HepG2 (cell line): ENCODE measurements around the gene RASGRP4. TPM values are rescaled to one million over a fixed set of nuclear protein-coding genes. Genes with fewer than 3 reads are reported as not detected.
A peak's percentile ranks its signal among the peaks of the same experiment; 100 is the strongest.

Experiments
- DNMT3B ChIP-seq: conservative IDR thresholded peaks from 2 replicates; pipeline ENCODE4 v1.6.1; 2016; ENCODE audit warnings: missing biosample characterization, control low read depth
- FOSL1 ChIP-seq: sonication (generic); formaldehyde crosslinking; IDR thresholded peaks from 2 replicates; pipeline ENCODE4 v1.9.0; 2021; ENCODE audit warnings: missing genetic modification reagents, borderline replicate concordance
- HDAC2 ChIP-seq: sonication (generic); formaldehyde crosslinking; IDR thresholded peaks from 2 replicates; pipeline ENCODE4 v1.4.0; 2020; ENCODE audit warnings: missing genetic modification reagents
- MXI1 ChIP-seq: IDR thresholded peaks from 3 replicates; pipeline ENCODE4 v1.6.1; 2012; ENCODE audit warnings: low read depth, low read length, inconsistent platforms, borderline replicate concordance
- NFE2 ChIP-seq: sonication (generic); formaldehyde crosslinking; IDR thresholded peaks from 2 replicates; pipeline ENCODE4 v1.4.0; 2020; ENCODE audit warnings: missing genetic modification reagents
- RAD51 ChIP-seq: fragments of 450-650 bp; IDR thresholded peaks from 2 replicates; pipeline ENCODE4 v1.6.1; 2016; ENCODE audit warnings: borderline replicate concordance
- RBM39 ChIP-seq: fragments of 200-400 bp; formaldehyde crosslinking; IDR thresholded peaks from one replicate; pipeline ENCODE4 v1.6.1; 2018; ENCODE audit warnings: antibody characterized with exemption, mild to moderate bottlenecking, low read depth, low read length; ENCODE audit not compliant: poor library complexity, severe bottlenecking
- RXRB ChIP-seq: IDR thresholded peaks from 2 replicates; pipeline ENCODE4 v1.6.1; 2016; ENCODE audit warnings: borderline replicate concordance, missing genetic modification reagents, missing compliant biosample characterization
- ZBTB1 ChIP-seq: sonication (generic); formaldehyde crosslinking; IDR thresholded peaks from 2 replicates; pipeline ENCODE4 v1.4.0; 2020; ENCODE audit warnings: missing genetic modification reagents, borderline replicate concordance
- ZMYM2 ChIP-seq: sonication (generic); formaldehyde crosslinking; IDR thresholded peaks from 2 replicates; pipeline ENCODE4 v1.8.0; 2022; ENCODE audit warnings: mild to moderate bottlenecking, missing genetic modification reagents
- ZNF264 ChIP-seq: sonication (generic); formaldehyde crosslinking; IDR thresholded peaks from 2 replicates; pipeline ENCODE4 v1.4.0; 2020; ENCODE audit warnings: missing genetic modification reagents
- ZNF329 ChIP-seq: sonication (generic); formaldehyde crosslinking; IDR thresholded peaks from 2 replicates; pipeline ENCODE4 v1.9.0; 2021; ENCODE audit warnings: low read depth, mild to moderate bottlenecking, missing genetic modification reagents
- ZNF441 ChIP-seq: sonication (generic); formaldehyde crosslinking; IDR thresholded peaks from 2 replicates; pipeline ENCODE4 v1.7.0; 2021; ENCODE audit warnings: missing genetic modification reagents, borderline replicate concordance
- ZNF710 ChIP-seq: sonication (generic); formaldehyde crosslinking; IDR thresholded peaks from 2 replicates; pipeline ENCODE4 v1.5.0; 2020; ENCODE audit warnings: mild to moderate bottlenecking, missing genetic modification reagents, borderline replicate concordance
- ZSCAN25 ChIP-seq: sonication (generic); formaldehyde crosslinking; IDR thresholded peaks from 2 replicates; pipeline ENCODE4 v1.8.0; 2022; ENCODE audit warnings: mild to moderate bottlenecking, missing genetic modification reagents
- polyA plus RNA-seq, 8 experiments: library from polyadenylated mRNA; depleted of rRNA in 3 of 8; stranded (reverse) in 7 of 8; unstranded in 1 of 8; fragments of >200 nt; fragmentation: Illumina TruSeq in 4 of 8; extraction: Trizol in 4 of 8; gene quantifications; 2 replicates each; pipeline versions ENCODE4 v1.2.1 to v1.2.3, GENCODE V29; 2011 to 2016; ENCODE audit warnings: low read depth in 4 of 8, missing spikeins in 1 of 8, mixed read lengths in 1 of 8; ENCODE audit not compliant: insufficient read depth in 1 of 8
- total RNA-seq, 5 experiments: library from RNA; depleted of rRNA; stranded (reverse); fragments of >200 nt; fragmentation: Illumina TruSeq; extraction: Trizol; gene quantifications; 2 replicates each; pipeline ENCODE4 v1.2.3, GENCODE V29; 2016; ENCODE audit warnings: low read depth in 1 of 5
- TF ChIP-seq, protein P1 (sequence below): sonication (generic); formaldehyde crosslinking; IDR thresholded peaks from 2 replicates; pipeline ENCODE4 v1.5.1; 2020; ENCODE audit warnings: missing genetic modification reagents, mild to moderate bottlenecking, borderline replicate concordance
- TF ChIP-seq, protein P2 (sequence below): sonication (generic); formaldehyde crosslinking; IDR thresholded peaks from one replicate; pipeline ENCODE4 v1.5.1; 2020; ENCODE audit warnings: mild to moderate bottlenecking, missing genetic modification reagents; ENCODE audit errors: not compliant biosample characterization

Gene RASGRP4
- total and polyA plus RNA-seq, 2 of the 13 experiments (the other 11 are each of a cell fraction or from before 2014, with no cell fraction given) = not detected

- TF ChIP-seq NFE2 (CRISPR knock-in tag) = no peak
- no peak for TF ChIP-seq ZNF264 (CRISPR knock-in tag)
- TF ChIP-seq, protein P1, sequence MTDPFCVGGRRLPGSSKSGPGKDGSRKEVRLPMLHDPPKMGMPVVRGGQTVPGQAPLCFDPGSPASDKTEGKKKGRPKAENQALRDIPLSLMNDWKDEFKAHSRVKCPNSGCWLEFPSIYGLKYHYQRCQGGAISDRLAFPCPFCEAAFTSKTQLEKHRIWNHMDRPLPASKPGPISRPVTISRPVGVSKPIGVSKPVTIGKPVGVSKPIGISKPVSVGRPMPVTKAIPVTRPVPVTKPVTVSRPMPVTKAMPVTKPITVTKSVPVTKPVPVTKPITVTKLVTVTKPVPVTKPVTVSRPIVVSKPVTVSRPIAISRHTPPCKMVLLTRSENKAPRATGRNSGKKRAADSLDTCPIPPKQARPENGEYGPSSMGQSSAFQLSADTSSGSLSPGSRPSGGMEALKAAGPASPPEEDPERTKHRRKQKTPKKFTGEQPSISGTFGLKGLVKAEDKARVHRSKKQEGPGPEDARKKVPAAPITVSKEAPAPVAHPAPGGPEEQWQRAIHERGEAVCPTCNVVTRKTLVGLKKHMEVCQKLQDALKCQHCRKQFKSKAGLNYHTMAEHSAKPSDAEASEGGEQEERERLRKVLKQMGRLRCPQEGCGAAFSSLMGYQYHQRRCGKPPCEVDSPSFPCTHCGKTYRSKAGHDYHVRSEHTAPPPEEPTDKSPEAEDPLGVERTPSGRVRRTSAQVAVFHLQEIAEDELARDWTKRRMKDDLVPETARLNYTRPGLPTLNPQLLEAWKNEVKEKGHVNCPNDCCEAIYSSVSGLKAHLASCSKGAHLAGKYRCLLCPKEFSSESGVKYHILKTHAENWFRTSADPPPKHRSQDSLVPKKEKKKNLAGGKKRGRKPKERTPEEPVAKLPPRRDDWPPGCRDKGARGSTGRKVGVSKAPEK (CRISPR knock-in tag) = no peak
- 0 out of 2 replicates have a peak, but pooled peaks have one; percentile 45 for TF ChIP-seq DNMT3B (CRISPR knock-in tag)
- TF ChIP-seq RAD51 = no peak
- no peak for TF ChIP-seq RBM39
- TF ChIP-seq ZNF329 (CRISPR knock-in tag) = no peak
- TF ChIP-seq FOSL1 (CRISPR knock-in tag) = no peak
- TF ChIP-seq HDAC2 (CRISPR knock-in tag) = no peak
- TF ChIP-seq ZNF710 (CRISPR knock-in tag) = no peak
- peak; percentile 47; the same call in 1 of the 3 replicates for TF ChIP-seq MXI1
- no peak for TF ChIP-seq ZMYM2 (CRISPR knock-in tag)
- TF ChIP-seq ZBTB1 (CRISPR knock-in tag) = no peak
- TF ChIP-seq ZSCAN25 (CRISPR knock-in tag) = no peak
- TF ChIP-seq, protein P2, sequence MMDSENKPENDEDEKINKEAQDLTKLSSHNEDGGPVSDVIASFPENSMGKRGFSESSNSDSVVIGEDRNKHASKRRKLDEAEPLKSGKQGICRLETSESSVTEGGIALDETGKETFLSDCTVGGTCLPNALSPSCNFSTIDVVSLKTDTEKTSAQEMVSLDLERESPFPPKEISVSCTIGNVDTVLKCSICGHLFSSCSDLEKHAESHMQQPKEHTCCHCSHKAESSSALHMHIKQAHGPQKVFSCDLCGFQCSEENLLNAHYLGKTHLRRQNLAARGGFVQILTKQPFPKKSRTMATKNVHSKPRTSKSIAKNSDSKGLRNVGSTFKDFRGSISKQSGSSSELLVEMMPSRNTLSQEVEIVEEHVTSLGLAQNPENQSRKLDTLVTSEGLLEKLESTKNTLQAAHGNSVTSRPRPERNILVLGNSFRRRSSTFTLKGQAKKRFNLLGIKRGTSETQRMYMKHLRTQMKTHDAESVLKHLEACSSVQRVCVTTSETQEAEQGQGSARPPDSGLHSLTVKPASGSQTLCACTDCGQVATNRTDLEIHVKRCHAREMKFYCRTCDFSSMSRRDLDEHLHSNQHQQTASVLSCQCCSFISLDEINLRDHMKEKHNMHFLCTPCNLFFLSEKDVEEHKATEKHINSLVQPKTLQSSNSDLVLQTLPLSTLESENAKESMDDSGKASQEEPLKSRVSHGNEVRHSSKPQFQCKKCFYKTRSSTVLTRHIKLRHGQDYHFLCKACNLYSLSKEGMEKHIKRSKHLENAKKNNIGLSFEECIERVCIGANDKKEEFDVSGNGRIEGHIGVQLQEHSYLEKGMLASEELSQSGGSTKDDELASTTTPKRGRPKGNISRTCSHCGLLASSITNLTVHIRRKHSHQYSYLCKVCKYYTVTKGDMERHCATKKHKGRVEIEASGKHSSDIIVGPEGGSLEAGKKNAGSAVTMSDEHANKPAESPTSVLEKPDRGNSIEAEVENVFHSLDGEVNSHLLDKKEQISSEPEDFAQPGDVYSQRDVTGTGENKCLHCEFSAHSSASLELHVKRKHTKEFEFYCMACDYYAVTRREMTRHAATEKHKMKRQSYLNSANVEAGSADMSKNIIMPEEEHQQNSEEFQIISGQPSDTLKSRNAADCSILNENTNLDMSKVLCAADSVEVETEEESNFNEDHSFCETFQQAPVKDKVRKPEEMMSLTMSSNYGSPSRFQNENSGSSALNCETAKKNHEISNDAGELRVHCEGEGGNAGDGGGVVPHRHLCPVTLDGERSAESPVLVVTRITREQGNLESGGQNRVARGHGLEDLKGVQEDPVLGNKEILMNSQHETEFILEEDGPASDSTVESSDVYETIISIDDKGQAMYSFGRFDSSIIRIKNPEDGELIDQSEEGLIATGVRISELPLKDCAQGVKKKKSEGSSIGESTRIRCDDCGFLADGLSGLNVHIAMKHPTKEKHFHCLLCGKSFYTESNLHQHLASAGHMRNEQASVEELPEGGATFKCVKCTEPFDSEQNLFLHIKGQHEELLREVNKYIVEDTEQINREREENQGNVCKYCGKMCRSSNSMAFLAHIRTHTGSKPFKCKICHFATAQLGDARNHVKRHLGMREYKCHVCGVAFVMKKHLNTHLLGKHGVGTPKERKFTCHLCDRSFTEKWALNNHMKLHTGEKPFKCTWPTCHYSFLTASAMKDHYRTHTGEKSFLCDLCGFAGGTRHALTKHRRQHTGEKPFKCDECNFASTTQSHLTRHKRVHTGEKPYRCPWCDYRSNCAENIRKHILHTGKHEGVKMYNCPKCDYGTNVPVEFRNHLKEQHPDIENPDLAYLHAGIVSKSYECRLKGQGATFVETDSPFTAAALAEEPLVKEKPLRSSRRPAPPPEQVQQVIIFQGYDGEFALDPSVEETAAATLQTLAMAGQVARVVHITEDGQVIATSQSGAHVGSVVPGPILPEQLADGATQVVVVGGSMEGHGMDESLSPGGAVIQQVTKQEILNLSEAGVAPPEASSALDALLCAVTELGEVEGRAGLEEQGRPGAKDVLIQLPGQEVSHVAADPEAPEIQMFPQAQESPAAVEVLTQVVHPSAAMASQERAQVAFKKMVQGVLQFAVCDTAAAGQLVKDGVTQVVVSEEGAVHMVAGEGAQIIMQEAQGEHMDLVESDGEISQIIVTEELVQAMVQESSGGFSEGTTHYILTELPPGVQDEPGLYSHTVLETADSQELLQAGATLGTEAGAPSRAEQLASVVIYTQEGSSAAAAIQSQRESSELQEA = no peak
- no peak for TF ChIP-seq RXRB (CRISPR knock-in tag)
- TF ChIP-seq ZNF441 (CRISPR knock-in tag) = no peak
Measured at GRCh38 chr19:38392707-38393308, 33.2 kb downstream of the RASGRP4 start (continued).
